Uterus (tissue), 2 donors: ENCODE measurements around the gene THPO.

ENCODE experiments used
- CTCF ChIP-seq, 4 experiments: fragments of 200-600 bp in 2 of 4; fragments of 450-650 bp in 2 of 4; sonication (generic) in 2 of 4; IDR thresholded peaks; one replicate each; pipeline ENCODE4 v1.5.1; 2016 to 2019; ENCODE audit warnings: antibody characterized with exemption in 4 of 4, mild to moderate bottlenecking in 2 of 4, moderate library complexity in 1 of 4
- POLR2A ChIP-seq, 2 donors: fragments of 450-650 bp; IDR thresholded peaks; one replicate each; pipeline ENCODE4 v1.6.1; 2016; ENCODE audit warnings: antibody characterized with exemption in 2 of 2, mild to moderate bottlenecking in 1 of 2, moderate library complexity in 1 of 2

GRCh38 chr3:184426691-184427141, 48.7 kb upstream of the THPO start:
- TF ChIP-seq CTCF (IDR thresholded peaks at IDR 0.05): no peak
- TF ChIP-seq POLR2A (IDR thresholded peaks at IDR 0.05): no peak
